H1 (cell line): ENCODE data around the gene NLRP10. TPM values are rescaled to one million over a fixed set of nuclear protein-coding genes. Genes with fewer than 3 reads are reported as not detected.

Experiments used
- CTCF ChIA-PET: fragments of 300-600 bp; sonication (Branson Sonifier 250); formaldehyde crosslinking; loops from one replicate; lab custom pipeline; 2021; ENCODE audit not compliant: partially characterized antibody; lab: Charles Lee
- POLR2A ChIA-PET: fragments of 300-600 bp; sonication (Branson Sonifier 250); formaldehyde crosslinking; loops from one replicate; lab custom pipeline; 2021; ENCODE audit warnings: inconsistent platforms; ENCODE audit not compliant: partially characterized antibody; lab: Charles Lee
- DNase-seq, 2 experiments: peaks; one replicate each; pipeline versions ENCODE4 v3.0.0 to v3.0.0-alpha.2; 2010 to 2022; ENCODE audit warnings: low spot score in 2 of 2, low read depth in 1 of 2, mixed read lengths in 1 of 2
- FAIRE-seq: peaks from 2 replicates; lab custom pipeline; 2011; peaks lifted over from hg19 to GRCh38; lab: Jason Lieb, UNC
- H2AFZ ChIP-seq: 2 replicates; pipeline ENCODE4 v1.8.1; 2012; ENCODE audit warnings: low read length, inconsistent platforms
- H2AK5ac ChIP-seq: 2 replicates; pipeline ENCODE4 v1.6.1; 2013; ENCODE audit warnings: low read depth, low read length
- H2BK120ac ChIP-seq: replicated peaks from 2 replicates; pipeline ENCODE3; 2013; ENCODE audit warnings: low read depth, low read length, inconsistent platforms
- H2BK12ac ChIP-seq: 2 replicates; pipeline ENCODE4 v1.6.1; 2013; ENCODE audit warnings: low read depth, low read length
- H2BK15ac ChIP-seq: 2 replicates; pipeline ENCODE4 v1.6.1; 2013; ENCODE audit warnings: low read length
- H2BK20ac ChIP-seq: 2 replicates; pipeline ENCODE4 v1.6.1; 2013; ENCODE audit warnings: low read length
- H2BK5ac ChIP-seq: 2 replicates; pipeline ENCODE4 v1.6.1; 2013; ENCODE audit warnings: low read depth, low read length
- H3K14ac ChIP-seq: 2 replicates; pipeline ENCODE4 v1.6.1; 2013; ENCODE audit warnings: inconsistent platforms; ENCODE audit not compliant: insufficient read length
- H3K18ac ChIP-seq: 2 replicates; pipeline ENCODE4 v1.6.1; 2013; ENCODE audit warnings: low read length; ENCODE audit errors: extremely low read depth
- H3K23ac ChIP-seq: 2 replicates; pipeline ENCODE4 v1.6.1; 2013; ENCODE audit warnings: inconsistent platforms; ENCODE audit not compliant: insufficient read length
- H3K23me2 ChIP-seq: 2 replicates; pipeline ENCODE4 v1.6.1; 2013; ENCODE audit warnings: low read depth, low read length
- H3K27ac ChIP-seq: 2 replicates; pipeline ENCODE4 v1.6.1; 2011; ENCODE audit warnings: low read depth, low read length, inconsistent platforms
- H3K27me3 ChIP-seq, 4 experiments: replicated peaks in 1 of 4; 1 replicate in 1 of 4; 2 replicates in 3 of 4; pipeline versions ENCODE4 v1.6.1 to v1.8.1; 2011 to 2013; ENCODE audit warnings: low read length in 3 of 4, mild to moderate bottlenecking in 3 of 4, inconsistent platforms in 2 of 4, mixed read lengths in 2 of 4, moderate library complexity in 1 of 4; ENCODE audit not compliant: control insufficient read depth in 3 of 4, insufficient read depth in 3 of 4; ENCODE audit errors: extremely low read depth in 1 of 4
- H3K36me3 ChIP-seq, 4 experiments: 2 replicates each; pipeline versions ENCODE4 v1.6.1 to v1.8.1; 2011 to 2013; ENCODE audit warnings: mild to moderate bottlenecking in 4 of 4, low read length in 3 of 4, moderate library complexity in 2 of 4, control low read depth in 1 of 4, inconsistent platforms in 1 of 4; ENCODE audit not compliant: insufficient read depth in 4 of 4, control insufficient read depth in 2 of 4
- H3K4ac ChIP-seq: replicated peaks from 2 replicates; pipeline ENCODE3; 2013; ENCODE audit warnings: low read length, low read depth, mixed read lengths, inconsistent platforms; ENCODE audit not compliant: insufficient read length
- H3K4me1 ChIP-seq, 4 experiments: replicated peaks in 1 of 4; 1 replicate in 1 of 4; 2 replicates in 3 of 4; pipeline versions ENCODE4 v1.6.1 to v1.8.1; 2011 to 2013; ENCODE audit warnings: low read length in 3 of 4, inconsistent platforms in 2 of 4, mixed read lengths in 1 of 4; ENCODE audit not compliant: insufficient read depth in 4 of 4, control insufficient read depth in 3 of 4
- H3K4me2 ChIP-seq, 2 experiments: 2 replicates each; pipeline versions ENCODE4 v1.6.1 to v1.8.1; 2011 to 2013; ENCODE audit warnings: low read depth in 2 of 2, low read length in 2 of 2, control low read depth in 1 of 2, inconsistent platforms in 1 of 2, mild to moderate bottlenecking in 1 of 2; ENCODE audit not compliant: insufficient read depth in 1 of 2
- H3K4me3 ChIP-seq, 4 experiments: fragments of 200-600, 300-600 bp in 1 of 4; sonication (generic), shearing (Covaris generic), sonication (Bioruptor Twin) in 1 of 4; 2 replicates each; pipeline versions ENCODE4 v1.5.1 to v1.8.1; 2011 to 2016; ENCODE audit warnings: low read length in 4 of 4, low read depth in 3 of 4, control low read depth in 2 of 4, inconsistent platforms in 2 of 4, mild to moderate bottlenecking in 2 of 4, mixed read lengths in 1 of 4, moderate library complexity in 1 of 4; ENCODE audit not compliant: insufficient read depth in 2 of 4; ENCODE audit errors: extremely low read depth in 1 of 4
- H3K56ac ChIP-seq: replicated peaks from 2 replicates; pipeline ENCODE3; 2013; ENCODE audit warnings: low read depth, mild to moderate bottlenecking, mixed read lengths, low read length, inconsistent platforms; ENCODE audit not compliant: insufficient read length
- H3K79me1 ChIP-seq: 2 replicates; pipeline ENCODE4 v1.6.1; 2013; ENCODE audit warnings: low read depth, low read length, control low read depth
- H3K79me2 ChIP-seq, 2 experiments: 2 replicates each; pipeline versions ENCODE4 v1.6.1 to v1.8.1; 2012 to 2013; ENCODE audit warnings: low read length in 2 of 2, mild to moderate bottlenecking in 2 of 2, inconsistent platforms in 1 of 2; ENCODE audit not compliant: insufficient read depth in 2 of 2, control insufficient read depth in 1 of 2
- H3K9ac ChIP-seq, 4 experiments: replicated peaks in 1 of 4; 1 replicate in 1 of 4; 2 replicates in 3 of 4; pipeline versions ENCODE4 v1.6.1 to v1.8.1; 2011 to 2013; ENCODE audit warnings: low read depth in 3 of 4, low read length in 3 of 4, control low read depth in 2 of 4, mild to moderate bottlenecking in 2 of 4, moderate library complexity in 2 of 4, inconsistent platforms in 1 of 4; ENCODE audit errors: extremely low read depth in 1 of 4
- H3K9me3 ChIP-seq, 2 experiments: 2 replicates each; pipeline versions ENCODE4 v1.6.1 to v1.8.1; 2012 to 2013; ENCODE audit warnings: mild to moderate bottlenecking in 2 of 2, moderate library complexity in 2 of 2, control low read depth in 1 of 2, inconsistent platforms in 1 of 2, low read depth in 1 of 2, low read length in 1 of 2, mixed read lengths in 1 of 2; ENCODE audit not compliant: insufficient read depth in 2 of 2
- H4K20me1 ChIP-seq, 2 experiments: replicated peaks in 1 of 2; 2 replicates each; pipeline versions ENCODE3 to v1.8.1; 2011 to 2013; ENCODE audit warnings: inconsistent platforms in 2 of 2, low read length in 2 of 2, mild to moderate bottlenecking in 1 of 2; ENCODE audit not compliant: insufficient read depth in 2 of 2, control insufficient read depth in 1 of 2
- H4K5ac ChIP-seq: 2 replicates; pipeline ENCODE4 v1.6.1; 2013; ENCODE audit warnings: low read length, low read depth, mixed read lengths, inconsistent platforms; ENCODE audit not compliant: insufficient read length
- H4K8ac ChIP-seq: 2 replicates; pipeline ENCODE4 v1.8.0; 2013; ENCODE audit warnings: mild to moderate bottlenecking, moderate library complexity, low read length, inconsistent platforms; ENCODE audit not compliant: insufficient read depth; ENCODE audit errors: extremely low read depth
- H4K91ac ChIP-seq: replicated peaks from 2 replicates; pipeline ENCODE3; 2013; ENCODE audit warnings: low read length, mixed read lengths, inconsistent platforms; ENCODE audit not compliant: insufficient read length
- BRCA1 ChIP-seq: IDR thresholded peaks from 2 replicates; pipeline ENCODE4 v1.6.1; 2012; ENCODE audit warnings: low read depth, low read length, improper control_type of control experiment
- CHD1 ChIP-seq: IDR thresholded peaks from 2 replicates; pipeline ENCODE4 v1.6.1; 2012; ENCODE audit warnings: low read depth, low read length, improper control_type of control experiment
- EGR1 ChIP-seq: IDR thresholded peaks from 2 replicates; pipeline ENCODE4 v1.6.1; 2011; ENCODE audit warnings: low read depth, low read length, borderline replicate concordance
- KDM4A ChIP-seq: IDR thresholded peaks from one replicate; pipeline ENCODE4 v1.7.1; 2012; ENCODE audit warnings: low read depth, mild to moderate bottlenecking, moderate library complexity, low read length, inconsistent platforms; ENCODE audit not compliant: severe bottlenecking
- POLR2AphosphoS5 ChIP-seq: IDR thresholded peaks from 2 replicates; pipeline ENCODE4 v1.6.1; 2011; ENCODE audit warnings: low read depth, low read length
- SP2 ChIP-seq: IDR thresholded peaks from 2 replicates; pipeline ENCODE4 v1.6.1; 2012; ENCODE audit warnings: mild to moderate bottlenecking, low read length, inconsistent platforms
- TEAD4 ChIP-seq: IDR thresholded peaks from 2 replicates; pipeline ENCODE4 v1.6.1; 2012; ENCODE audit warnings: low read depth, low read length, inconsistent platforms, mixed read lengths
- WGBS, 2 experiments: shearing (Covaris generic) in 1 of 2; methylation state at CpG; one replicate each; pipeline versions ENCODE4 v1.1.6 to v1.1.7; 2013 to 2015; ENCODE audit warnings: low lambda C conversion rate in 2 of 2, mixed read lengths in 2 of 2, inconsistent platforms in 1 of 2, low coverage in 1 of 2, missing lambda C conversion rate in 1 of 2; ENCODE audit not compliant: insufficient replicate concordance in 2 of 2, insufficient coverage in 1 of 2, insufficient read length in 1 of 2; ENCODE audit errors: extremely low coverage in 1 of 2, missing lambda C conversion rate in 1 of 2; 5-methylcytosine and 5-hydroxymethylcytosine counted together
- polyA plus RNA-seq, 7 experiments: library from polyadenylated mRNA; depleted of rRNA in 3 of 7; stranded (reverse) in 5 of 7; unstranded in 2 of 7; fragments of >200 nt in 5 of 7; fragments of 200-250 nt in 2 of 7; gene quantifications; 1 replicate in 5 of 7; 2 replicates in 1 of 7; 4 replicates in 1 of 7; pipeline versions ENCODE4 v1.2.1 to v1.2.3, GENCODE V29; 2011 to 2013; ENCODE audit warnings: missing spikeins in 2 of 7, mixed read lengths in 2 of 7
- total RNA-seq: library from RNA; stranded (reverse); fragmentation: NEBNext Ultra II Directional; extraction: Animal tissue kit (Norgen Biotek cat#: 25700); gene quantifications from 2 replicates; pipeline ENCODE4 v1.2.1, GENCODE V29; 2021

The NLRP10 gene
- total and polyA plus RNA-seq, 2 of the 8 experiments (the other 6 are each of a cell fraction or from before 2014, with no cell fraction given) = 0.71 TPM; not detected in 1

DNA sequence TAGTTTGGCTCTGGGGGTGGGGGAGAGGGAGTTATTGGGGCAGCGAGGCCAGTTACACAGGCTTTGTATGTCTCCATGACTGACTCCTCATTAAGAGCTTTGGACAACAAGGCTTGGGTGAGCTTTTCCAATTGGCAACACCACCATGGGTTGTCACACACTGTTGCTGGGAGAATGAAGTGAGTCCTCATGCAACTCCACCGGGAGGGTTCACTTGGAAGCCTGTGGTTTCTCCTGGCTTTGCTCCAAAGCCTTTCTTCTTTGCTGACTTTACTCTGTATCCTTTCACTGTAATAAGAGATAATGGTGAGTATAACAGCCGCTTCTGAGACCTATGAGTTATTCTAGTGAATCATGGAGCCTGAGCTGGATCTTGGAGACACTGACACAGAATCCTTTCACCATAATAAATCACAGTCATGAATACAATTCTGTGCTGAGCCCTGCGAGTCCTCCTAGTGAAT lies 46.8 kb upstream of the NLRP10 start:
- Histone ChIP-seq H3K27ac (no peak overlapping the region), H2BK120ac (no peak overlapping the region), H2AK5ac (no peak overlapping the region), H2BK20ac (no peak overlapping the region), H3K79me2 (no peaks in the 10 kb centered on the region), H3K23ac (no peak overlapping the region), H3K4me3 (no peak overlapping the region), H3K4me2 (no peak overlapping the region), H3K36me3 (no peaks in the 10 kb centered on the region), H2BK12ac (no peak overlapping the region), H3K27me3 (peaks cover 0 to 15% (median 12%) of the 10 kb centered on the region in 4 experiments; a peak in 6 of 7 replicates), H4K20me1 (no peaks in the 10 kb centered on the region), H2BK15ac (no peak overlapping the region), H4K91ac (no peak overlapping the region), H3K23me2 (no peaks in the 10 kb centered on the region), H4K5ac (no peak overlapping the region), H3K9ac (no peak overlapping the region), H4K8ac (no peak overlapping the region), H3K4ac (no peak overlapping the region), H3K56ac (no peak overlapping the region), H2AFZ (no peak overlapping the region), H3K79me1 (no peaks in the 10 kb centered on the region), H3K9me3 (no peaks in the 10 kb centered on the region), H3K4me1 (peaks cover 3 to 11% (median 10%) of the 10 kb centered on the region in 4 experiments; a peak in 5 of 7 replicates), H3K18ac (no peak overlapping the region), H2BK5ac (no peak overlapping the region), H3K14ac (no peak overlapping the region)
- POLR2A ChIA-PET = interaction anchor here (1.9 to 3.0 kb wide), 2 partner anchors 12 to 78 kb away, joined by 8 to 10 read pairs; no protein-coding TSS in a partner anchor
- CTCF ChIA-PET = interaction anchor here (1.1 to 15.7 kb wide), 6 partner anchors 7 to 119 kb away, joined by 4 to 769 read pairs (median 102); no protein-coding TSS in a partner anchor
- DNase-seq (no peak), FAIRE-seq (no peak)
- TF ChIP-seq BRCA1 = no peak
- TF ChIP-seq SP2 = no peak
- TF ChIP-seq TEAD4 = no peak
- TF ChIP-seq POLR2AphosphoS5 = no peak
- no peak for TF ChIP-seq EGR1
- no peak for TF ChIP-seq CHD1
- no peak for TF ChIP-seq KDM4A
- WGBS, 2 experiments = 85% methylated on average over 4 of the region's 4 CpGs; no CpG with 5 or more reads in 1 of the 2 experiments
